ENCODE results near the gene EHF.

The EHF gene

DNA sequence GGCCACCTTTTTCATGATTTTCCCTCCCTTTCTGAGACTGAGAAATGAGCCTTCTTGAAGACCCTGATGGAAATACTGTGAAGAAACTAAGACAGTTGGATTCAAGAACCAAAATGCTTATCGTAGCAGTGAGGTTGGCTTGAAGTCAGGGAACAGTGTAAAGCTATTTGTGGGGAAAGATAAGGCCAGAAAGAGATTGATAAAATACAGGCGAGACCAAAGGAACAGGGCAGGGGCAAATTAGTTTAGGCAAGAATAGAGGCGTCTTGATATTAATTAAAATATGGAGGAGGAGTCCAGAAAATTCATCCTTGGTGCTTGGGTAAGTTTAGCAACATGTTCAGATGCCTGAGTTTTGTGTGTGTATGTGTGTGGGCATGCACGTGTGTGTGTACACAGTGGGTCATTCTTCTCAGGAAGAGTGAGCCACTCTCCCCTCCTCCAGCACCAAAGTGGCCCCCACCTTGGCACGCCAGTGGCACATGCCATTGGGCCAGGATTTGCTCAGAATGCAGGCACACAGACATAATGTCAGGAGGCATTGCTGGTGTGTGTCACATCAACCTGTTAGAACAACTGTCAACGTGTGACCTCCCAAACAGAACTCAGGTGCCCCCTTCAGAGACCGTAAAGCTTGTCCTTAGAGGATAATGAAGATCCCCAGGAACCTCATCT is 3.9 kb upstream of the EHF start:
- H3K27ac ChIP-seq, result no peak overlapping the region
- TF ChIP-seq, protein P1, sequence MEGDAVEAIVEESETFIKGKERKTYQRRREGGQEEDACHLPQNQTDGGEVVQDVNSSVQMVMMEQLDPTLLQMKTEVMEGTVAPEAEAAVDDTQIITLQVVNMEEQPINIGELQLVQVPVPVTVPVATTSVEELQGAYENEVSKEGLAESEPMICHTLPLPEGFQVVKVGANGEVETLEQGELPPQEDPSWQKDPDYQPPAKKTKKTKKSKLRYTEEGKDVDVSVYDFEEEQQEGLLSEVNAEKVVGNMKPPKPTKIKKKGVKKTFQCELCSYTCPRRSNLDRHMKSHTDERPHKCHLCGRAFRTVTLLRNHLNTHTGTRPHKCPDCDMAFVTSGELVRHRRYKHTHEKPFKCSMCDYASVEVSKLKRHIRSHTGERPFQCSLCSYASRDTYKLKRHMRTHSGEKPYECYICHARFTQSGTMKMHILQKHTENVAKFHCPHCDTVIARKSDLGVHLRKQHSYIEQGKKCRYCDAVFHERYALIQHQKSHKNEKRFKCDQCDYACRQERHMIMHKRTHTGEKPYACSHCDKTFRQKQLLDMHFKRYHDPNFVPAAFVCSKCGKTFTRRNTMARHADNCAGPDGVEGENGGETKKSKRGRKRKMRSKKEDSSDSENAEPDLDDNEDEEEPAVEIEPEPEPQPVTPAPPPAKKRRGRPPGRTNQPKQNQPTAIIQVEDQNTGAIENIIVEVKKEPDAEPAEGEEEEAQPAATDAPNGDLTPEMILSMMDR (conservative IDR thresholded peaks at IDR 0.05), result no peak

DNA sequence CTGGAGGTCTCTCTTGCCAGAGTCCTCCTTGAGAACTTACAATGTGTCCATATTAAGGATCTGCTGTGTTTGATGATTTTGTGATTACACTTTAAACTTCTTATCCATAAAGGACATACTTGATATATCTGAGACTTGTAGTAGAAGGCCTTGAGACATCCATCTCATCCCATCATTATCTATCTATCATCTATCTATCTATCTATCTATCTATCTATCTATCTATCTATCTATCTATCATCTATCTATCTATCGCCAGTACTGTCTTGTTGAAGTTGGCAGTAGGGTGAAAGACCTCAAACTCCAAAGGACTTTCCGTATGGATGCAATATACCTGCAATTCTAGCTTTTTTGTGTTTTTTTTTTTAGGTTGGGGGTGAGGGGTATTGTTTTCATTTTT is 2.5 kb upstream of the EHF start:
- no peak overlapping the region for H3K27ac ChIP-seq
- TF ChIP-seq, protein P1 (conservative IDR thresholded peaks at IDR 0.05), result no peak

DNA sequence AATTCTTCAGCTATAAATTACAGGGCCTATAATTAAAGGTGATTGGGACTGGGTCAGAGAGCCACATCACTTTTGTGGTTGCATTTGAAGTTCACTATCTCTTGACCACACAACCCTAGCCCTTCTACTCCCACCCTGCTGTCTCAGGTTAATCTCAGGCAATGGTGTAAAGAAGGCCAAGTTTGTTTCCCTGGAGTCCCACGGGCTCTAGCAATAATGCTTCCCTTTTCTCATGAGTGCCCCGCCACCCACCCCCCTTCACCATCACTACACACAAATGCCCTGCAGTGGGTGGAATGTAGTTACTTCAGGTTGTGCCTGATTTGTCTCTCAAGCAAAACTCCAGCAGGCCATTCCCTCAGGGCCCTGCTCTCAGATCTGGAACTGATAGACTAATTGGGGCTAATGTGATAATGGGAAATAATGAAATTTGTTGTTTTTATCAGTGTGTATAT is 1.8 kb upstream of the EHF start:
- peak overlapping the region; percentile 100; the same call in 1 of the 2 replicates for H3K27ac ChIP-seq
- TF ChIP-seq, protein P1 (conservative IDR thresholded peaks at IDR 0.05), result no peak

DNA sequence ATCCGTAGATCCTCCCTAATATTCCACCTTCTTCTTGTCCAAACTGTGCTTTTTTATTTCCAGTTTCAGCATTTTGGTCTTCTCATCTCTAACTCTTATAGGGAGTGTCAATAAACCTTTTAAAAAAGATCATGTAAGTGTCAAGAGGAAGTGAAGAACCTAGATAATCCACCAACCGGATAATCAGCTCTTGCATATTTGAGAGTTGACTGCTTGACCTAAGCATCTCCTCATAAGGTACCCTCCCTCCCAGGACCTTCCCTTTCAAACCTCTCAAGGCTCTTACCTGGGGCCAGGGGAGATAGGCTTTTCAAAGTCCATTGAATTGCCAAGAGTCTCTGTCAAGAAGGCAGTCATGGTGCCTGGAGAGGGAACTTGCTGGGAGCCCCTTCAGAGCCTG is 691 bp upstream of the EHF start:
- TF ChIP-seq, protein P1 (conservative IDR thresholded peaks at IDR 0.05), result no peak
- peak overlapping the region; percentile 100 for H3K27ac ChIP-seq

DNA sequence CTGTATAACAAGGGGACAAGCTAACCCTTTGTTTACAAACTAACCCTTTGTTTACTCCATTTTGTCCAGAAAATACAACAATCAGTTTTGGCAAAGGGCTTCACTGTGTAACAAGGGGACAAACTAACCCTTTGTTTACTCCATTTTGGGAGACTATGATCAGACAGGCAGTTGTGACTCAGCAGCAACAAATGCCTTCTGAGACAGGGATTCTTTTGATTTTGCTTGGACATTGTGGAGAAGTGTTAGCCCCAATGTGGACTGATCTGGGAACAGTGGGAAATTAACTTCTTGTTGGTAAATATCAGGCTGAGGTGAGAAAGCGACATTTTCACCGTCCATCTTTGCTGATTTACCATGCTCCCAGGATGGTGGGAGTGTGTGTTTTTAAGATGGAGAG is 983 bp downstream of the EHF start:
- TF ChIP-seq, protein P1 (conservative IDR thresholded peaks at IDR 0.05), result no peak
- peak overlapping the region; percentile 100 for H3K27ac ChIP-seq

DNA sequence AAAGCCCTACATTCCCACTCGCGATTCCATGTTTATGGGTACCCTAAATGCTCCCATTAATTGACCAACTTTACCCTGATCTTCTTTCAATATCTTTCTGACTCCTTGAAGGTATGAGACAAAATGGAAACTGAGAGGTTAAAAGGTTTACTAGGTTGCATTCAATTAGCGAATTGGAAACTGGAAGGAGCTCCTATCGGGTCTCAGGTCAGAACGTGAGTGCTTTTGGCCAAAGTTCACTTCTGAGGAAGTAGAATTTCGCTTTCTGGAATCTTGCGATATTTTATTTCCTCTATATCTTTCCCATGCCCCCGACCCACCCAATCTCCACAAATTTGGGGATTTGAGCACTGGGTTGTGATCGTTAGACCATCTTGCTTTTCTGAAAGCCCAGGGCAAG is 2.6 kb downstream of the EHF start:
- H3K27ac ChIP-seq, result peak overlapping the region; percentile 100
- TF ChIP-seq, protein P1 (conservative IDR thresholded peaks at IDR 0.05), result no peak

DNA sequence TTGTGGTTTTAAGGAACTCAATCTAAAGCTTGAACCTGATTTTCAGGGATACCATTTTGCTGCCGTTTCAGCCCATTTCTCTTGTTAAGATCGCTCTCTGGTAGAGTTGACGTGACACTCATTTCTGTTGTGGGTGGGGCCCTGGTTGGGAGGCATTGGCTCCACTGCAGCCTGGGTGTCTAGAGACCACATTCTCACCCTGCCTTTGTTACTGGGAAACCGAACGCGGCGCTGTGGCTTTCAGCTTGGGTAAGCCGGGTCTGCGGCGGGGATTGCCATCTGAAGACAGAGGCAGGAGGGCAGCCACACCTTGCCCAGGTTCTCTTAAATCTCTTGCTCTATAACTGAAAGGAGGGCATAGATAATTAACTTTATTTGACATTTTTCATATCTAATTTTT is 3.2 kb downstream of the EHF start:
- H3K27ac ChIP-seq, result peak overlapping the region; percentile 100
- TF ChIP-seq, protein P1 (conservative IDR thresholded peaks at IDR 0.05), result 0 out of 2 replicates have a peak, but pooled peaks have one; percentile 11
